GM19397 (cell line): Measurements from ENCODE around the gene ANAPC4.
"Not testable (repeated sequence)": the region's sequence is repeated elsewhere in the genome, so short reads cannot be mapped to it uniquely, and the experiment has no call there.

Experiments used
- ATAC-seq: cut with Tn5 transposase; IDR thresholded peaks from one replicate; pipeline ENCODE4 v1.9.1; 2021; ENCODE audit warnings: mild to moderate bottlenecking, moderate library complexity; ENCODE audit not compliant: unreplicated experiment

Gene ANAPC4, protein sequence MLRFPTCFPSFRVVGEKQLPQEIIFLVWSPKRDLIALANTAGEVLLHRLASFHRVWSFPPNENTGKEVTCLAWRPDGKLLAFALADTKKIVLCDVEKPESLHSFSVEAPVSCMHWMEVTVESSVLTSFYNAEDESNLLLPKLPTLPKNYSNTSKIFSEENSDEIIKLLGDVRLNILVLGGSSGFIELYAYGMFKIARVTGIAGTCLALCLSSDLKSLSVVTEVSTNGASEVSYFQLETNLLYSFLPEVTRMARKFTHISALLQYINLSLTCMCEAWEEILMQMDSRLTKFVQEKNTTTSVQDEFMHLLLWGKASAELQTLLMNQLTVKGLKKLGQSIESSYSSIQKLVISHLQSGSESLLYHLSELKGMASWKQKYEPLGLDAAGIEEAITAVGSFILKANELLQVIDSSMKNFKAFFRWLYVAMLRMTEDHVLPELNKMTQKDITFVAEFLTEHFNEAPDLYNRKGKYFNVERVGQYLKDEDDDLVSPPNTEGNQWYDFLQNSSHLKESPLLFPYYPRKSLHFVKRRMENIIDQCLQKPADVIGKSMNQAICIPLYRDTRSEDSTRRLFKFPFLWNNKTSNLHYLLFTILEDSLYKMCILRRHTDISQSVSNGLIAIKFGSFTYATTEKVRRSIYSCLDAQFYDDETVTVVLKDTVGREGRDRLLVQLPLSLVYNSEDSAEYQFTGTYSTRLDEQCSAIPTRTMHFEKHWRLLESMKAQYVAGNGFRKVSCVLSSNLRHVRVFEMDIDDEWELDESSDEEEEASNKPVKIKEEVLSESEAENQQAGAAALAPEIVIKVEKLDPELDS

GRCh38 chr4:25376754-25377571 lies at the start of gene ANAPC4:
ANAPC4 (plus strand) TSS chr4:25377263; CDS start chr4:25377428, 165 bp downstream.
- peak; percentile 97 for ATAC-seq

GRCh38 chr4:25328463-25328862 lies 48.6 kb upstream of the ANAPC4 start:
- not testable (repeated sequence) for ATAC-seq

GRCh38 chr4:25330335-25330734 lies 46.7 kb upstream of the ANAPC4 start:
- ATAC-seq, result no peak

GRCh38 chr4:25330905-25331808 lies 45.9 kb upstream of the ANAPC4 start:
- ATAC-seq, result peak; percentile 73

DNA sequence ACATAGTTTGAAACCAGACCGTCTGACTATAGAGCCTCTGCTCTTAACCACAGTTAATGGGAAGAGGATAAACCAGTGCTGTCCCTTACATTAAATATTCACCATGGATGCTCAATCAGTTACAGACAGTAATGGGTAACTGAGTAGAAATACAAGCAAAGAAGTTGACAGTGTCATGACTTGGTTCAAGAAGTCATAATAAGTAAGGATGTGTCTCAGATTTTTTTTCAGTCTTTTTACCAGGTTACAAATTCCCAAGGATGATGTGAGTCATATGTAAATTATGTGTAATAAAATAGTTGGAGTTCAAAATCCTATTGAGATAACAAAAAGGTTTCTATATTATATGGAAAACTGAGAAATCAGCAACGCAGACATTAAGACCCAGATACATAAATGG lies 33.4 kb upstream of the ANAPC4 start:
- no peak for ATAC-seq

DNA sequence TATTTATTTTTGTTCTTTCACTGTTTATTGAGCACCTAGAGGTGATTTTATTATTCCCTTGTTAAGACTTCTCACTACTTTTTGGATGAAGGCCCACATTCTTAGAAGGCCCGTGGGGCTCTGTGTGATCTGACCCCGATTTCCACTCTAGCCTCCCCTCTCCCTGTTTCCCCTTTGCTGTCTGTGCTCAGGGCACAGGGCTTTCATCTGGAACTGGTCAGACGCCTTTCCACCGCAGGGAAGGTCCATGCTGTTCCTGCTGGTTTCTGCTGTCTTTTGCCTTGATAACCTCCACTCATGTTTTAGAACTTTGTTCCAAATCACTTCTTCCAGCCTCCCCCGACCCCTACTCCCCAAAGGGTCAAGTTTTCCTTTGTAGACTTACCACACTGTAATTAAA lies 31.3 kb upstream of the ANAPC4 start:
- ATAC-seq, result no peak

GRCh38 chr4:25346913-25347312 lies 30.1 kb upstream of the ANAPC4 start:
- no peak for ATAC-seq

DNA sequence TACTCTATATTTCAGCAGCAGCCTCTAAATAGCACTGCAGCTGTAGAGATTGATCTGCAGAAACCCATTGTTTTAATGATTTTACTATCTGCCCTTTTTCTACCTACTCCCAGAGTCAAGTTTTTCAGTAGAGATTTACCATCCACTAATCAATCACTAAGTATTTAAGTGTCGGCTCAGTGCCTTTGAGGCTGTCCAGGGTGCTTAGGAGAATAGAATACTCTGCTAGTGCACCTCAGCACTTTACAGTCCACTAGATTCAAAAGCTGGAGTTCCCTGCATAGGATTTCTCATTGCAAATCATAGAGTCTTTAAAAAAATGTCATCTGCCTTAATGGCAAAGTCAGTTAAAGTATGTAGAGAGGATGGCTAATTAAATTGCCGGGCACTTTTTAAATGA lies 29.6 kb upstream of the ANAPC4 start:
- no peak for ATAC-seq

DNA sequence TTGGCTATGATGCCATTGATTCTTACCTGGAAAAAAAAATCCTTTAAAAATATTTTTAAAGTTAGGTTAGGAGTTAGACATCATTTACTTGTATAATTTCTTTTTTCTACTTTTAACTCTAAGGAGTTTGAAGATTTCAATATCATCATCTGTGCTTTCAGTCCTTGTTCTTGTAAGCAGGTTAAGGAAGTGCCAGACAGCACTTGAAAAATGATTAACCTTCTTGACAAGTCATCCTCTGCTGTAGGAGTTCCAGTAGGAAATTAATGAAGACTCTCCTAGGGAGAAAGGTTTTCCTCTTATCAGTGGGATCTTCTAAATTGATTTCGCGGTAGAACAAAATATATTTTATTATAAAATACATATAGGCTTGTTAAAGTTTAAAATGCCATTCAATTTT lies 29.1 kb upstream of the ANAPC4 start:
- ATAC-seq, result no peak

- no peak for ATAC-seq
Observed at GRCh38 chr4:25350561-25350960, 26.5 kb upstream of the ANAPC4 start.

- no peak for ATAC-seq
Observed at GRCh38 chr4:25351777-25352416, 25.2 kb upstream of the ANAPC4 start.

DNA sequence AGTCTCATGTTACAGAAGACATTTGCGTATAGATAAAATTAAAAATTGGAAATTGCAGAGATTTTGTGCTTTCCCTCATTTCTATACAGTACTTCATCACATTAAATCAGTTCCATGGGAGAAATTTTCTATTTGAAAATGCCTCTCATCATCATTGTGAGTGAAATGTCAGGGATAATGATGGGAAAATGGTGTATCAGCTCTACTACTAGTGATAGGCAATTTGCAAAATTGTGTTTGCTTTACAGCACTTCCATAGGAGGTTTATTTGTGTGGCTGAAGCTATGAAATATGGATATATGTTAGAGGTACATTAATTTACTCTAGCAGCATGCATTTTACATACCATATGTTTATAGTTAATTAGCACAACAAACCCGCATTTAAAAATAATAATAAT lies 21.0 kb upstream of the ANAPC4 start:
- ATAC-seq, result no peak

DNA sequence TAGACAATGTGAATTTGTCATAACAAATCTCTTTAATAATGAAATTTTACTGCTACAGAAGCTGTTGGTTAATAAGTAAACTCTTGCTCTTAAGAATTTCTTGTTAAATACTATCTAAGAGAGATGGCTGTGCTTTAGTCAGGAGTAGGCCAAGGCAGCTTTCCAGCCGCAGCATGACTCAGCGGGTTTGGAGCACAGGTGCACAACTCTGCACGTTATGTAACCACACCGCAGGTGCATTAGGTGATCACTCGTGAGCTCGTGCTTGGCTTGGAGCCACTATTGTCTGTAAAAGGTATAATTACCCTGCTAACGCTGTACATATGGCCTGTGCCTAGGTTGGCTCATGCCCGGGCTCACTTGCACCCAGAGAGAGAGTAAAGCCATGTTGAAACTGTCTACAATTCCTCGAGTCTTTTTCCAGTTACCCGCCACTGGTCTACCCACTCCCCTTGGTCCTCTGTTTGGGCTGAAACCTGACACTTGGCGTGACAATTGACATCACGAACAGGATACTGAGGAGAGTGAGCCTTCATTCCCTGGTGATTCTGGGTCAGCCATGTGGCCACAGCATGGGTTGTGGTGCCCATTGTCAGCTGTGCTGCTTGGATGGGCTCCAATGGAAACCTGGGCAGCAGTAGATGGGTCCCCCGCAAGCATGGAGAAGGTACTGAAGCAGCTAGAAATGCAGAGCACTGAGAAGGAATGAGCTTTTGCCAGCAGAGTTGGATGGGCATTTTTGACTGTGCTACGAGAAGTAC lies 18.4 kb upstream of the ANAPC4 start:
- ATAC-seq, result no peak

DNA sequence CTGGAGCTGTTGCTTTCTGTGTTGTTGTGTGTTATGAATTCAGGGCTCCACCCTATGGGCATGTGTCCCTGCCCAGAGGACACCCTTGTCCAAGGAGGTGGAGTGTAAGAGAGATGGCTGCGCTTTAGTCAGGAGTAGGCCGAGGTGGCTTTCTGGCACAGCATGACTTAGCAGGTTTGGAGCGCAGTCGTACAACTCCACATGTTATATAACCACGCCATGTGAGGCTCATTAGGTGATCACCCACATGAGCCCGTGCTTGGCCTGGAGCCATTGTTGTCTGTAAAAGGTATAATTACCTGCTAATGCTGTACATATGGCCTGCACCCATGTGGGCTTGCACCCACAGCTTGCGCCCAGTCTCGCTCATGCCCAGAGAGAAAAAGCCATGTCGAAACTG lies 15.8 kb upstream of the ANAPC4 start:
- ATAC-seq, result no peak

GRCh38 chr4:25367004-25367621 lies 9.9 kb upstream of the ANAPC4 start:
- ATAC-seq, result no peak

GRCh38 chr4:25367877-25368276 lies 9.2 kb upstream of the ANAPC4 start:
- ATAC-seq, result no peak

GRCh38 chr4:25368315-25368714 lies 8.7 kb upstream of the ANAPC4 start:
- no peak for ATAC-seq

- ATAC-seq, result no peak
Observed at GRCh38 chr4:25370242-25370641, 6.8 kb upstream of the ANAPC4 start.

DNA sequence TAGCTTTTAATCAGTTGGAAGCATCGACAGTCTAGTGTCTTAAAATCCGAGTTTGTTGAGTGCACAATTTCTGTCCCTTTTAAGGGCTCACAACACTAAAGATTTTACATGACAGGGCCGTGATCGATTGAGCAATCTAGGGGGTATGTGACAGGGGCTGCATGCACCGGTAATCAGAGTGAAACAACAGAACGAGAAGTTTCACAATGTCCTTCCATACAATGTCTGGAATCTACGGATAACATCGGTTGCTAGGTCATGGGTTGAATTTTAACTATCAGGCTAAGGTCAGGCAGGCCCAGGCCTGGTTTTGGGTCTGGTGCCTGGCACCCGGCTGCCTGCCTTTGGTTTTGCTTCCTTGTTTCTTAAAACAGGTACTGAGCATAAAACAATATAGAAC lies 4.5 kb upstream of the ANAPC4 start:
- not testable (repeated sequence) for ATAC-seq
